HG03571 (cell line): ENCODE measurements around the gene PRSS12.
"Not testable (repeated sequence)": the region's sequence is repeated elsewhere in the genome, so short reads cannot be mapped to it uniquely, and the experiment has no call there.

Experiments used
- ATAC-seq: cut with Tn5 transposase; IDR thresholded peaks from one replicate; pipeline ENCODE4 v1.9.1; 2021; ENCODE audit not compliant: unreplicated experiment

The PRSS12 gene

GRCh38 chr4:118352843-118353533 lies at the start of gene PRSS12:
PRSS12 (minus strand) TSS chr4:118353003; CDS start chr4:118352720, 283 bp downstream.
- ATAC-seq, result peak; percentile 98

GRCh38 chr4:118400356-118400755 lies 47.6 kb upstream of the PRSS12 start:
- ATAC-seq, result no peak

GRCh38 chr4:118399883-118400282 lies 47.1 kb upstream of the PRSS12 start:
- ATAC-seq, result not testable (repeated sequence)

GRCh38 chr4:118398226-118399090 lies 45.7 kb upstream of the PRSS12 start:
- peak; percentile 82 for ATAC-seq

- ATAC-seq, result no peak
Observed at GRCh38 chr4:118397623-118397979, 44.8 kb upstream of the PRSS12 start.

GRCh38 chr4:118396881-118397622 lies 44.2 kb upstream of the PRSS12 start:
- ATAC-seq, result no peak

- no peak for ATAC-seq
Observed at GRCh38 chr4:118395057-118395644, 42.3 kb upstream of the PRSS12 start.

- ATAC-seq, result not testable (repeated sequence)
Observed at GRCh38 chr4:118392509-118392908, 39.7 kb upstream of the PRSS12 start.

- no peak for ATAC-seq
Observed at GRCh38 chr4:118390121-118390520, 37.3 kb upstream of the PRSS12 start.

GRCh38 chr4:118389721-118390120 lies 36.9 kb upstream of the PRSS12 start:
- no peak for ATAC-seq

- no peak for ATAC-seq
Observed at GRCh38 chr4:118388606-118389005, 35.8 kb upstream of the PRSS12 start.

- ATAC-seq, result no peak
Observed at GRCh38 chr4:118381902-118382301, 29.1 kb upstream of the PRSS12 start.

GRCh38 chr4:118373614-118374255 lies 20.9 kb upstream of the PRSS12 start:
- no peak for ATAC-seq

- ATAC-seq, result no peak
Observed at GRCh38 chr4:118372251-118372650, 19.4 kb upstream of the PRSS12 start.

- no peak for ATAC-seq
Observed at GRCh38 chr4:118369231-118369630, 16.4 kb upstream of the PRSS12 start.

- ATAC-seq, result no peak
Observed at GRCh38 chr4:118367872-118368271, 15.1 kb upstream of the PRSS12 start.

GRCh38 chr4:118367361-118367760 lies 14.6 kb upstream of the PRSS12 start:
- ATAC-seq, result no peak

GRCh38 chr4:118363166-118363565 lies 10.4 kb upstream of the PRSS12 start:
- no peak for ATAC-seq

GRCh38 chr4:118361192-118361591 lies 8.4 kb upstream of the PRSS12 start:
- no peak for ATAC-seq

- no peak for ATAC-seq
Observed at GRCh38 chr4:118360106-118360505, 7.3 kb upstream of the PRSS12 start.

GRCh38 chr4:118357601-118358000 lies 4.8 kb upstream of the PRSS12 start:
- no peak for ATAC-seq
